Measurements from ENCODE around the gene ACAA2.

The ACAA2 gene

GRCh38 chr18:49763590-49763989 is 49.7 kb downstream of the ACAA2 start:
- H3K79me2 ChIP-seq (ENCODE audit: control insufficient read depth, low read length) = no peaks in the 10 kb centered on the region
- no peaks in the 10 kb centered on the region for H3K36me3 ChIP-seq (ENCODE audit: control insufficient read depth, low read length)
- no peaks in the 10 kb centered on the region for H3K4me1 ChIP-seq (ENCODE audit: control insufficient read depth, low read length)
- no peaks in the 10 kb centered on the region for H3K9me3 ChIP-seq (ENCODE audit: control insufficient read depth, insufficient read depth, low read length)
- no peaks in the 10 kb centered on the region for H4K20me1 ChIP-seq (ENCODE audit: control insufficient read depth, insufficient read depth, low read depth, low read length)
- no peak for TF ChIP-seq CTCF (IDR thresholded peaks at IDR 0.05; ENCODE audit: low read depth, low read length, poor library complexity, severe bottlenecking)
- TF ChIP-seq EZH2phosphoT487 (IDR thresholded peaks at IDR 0.05; ENCODE audit: borderline replicate concordance, low read length) = no peak
- H3K4me2 ChIP-seq (ENCODE audit: low read length) = no peak overlapping the region
- no peaks in the 10 kb centered on the region for H3K27me3 ChIP-seq (ENCODE audit: control insufficient read depth, low read length)
- H3K9me2 ChIP-seq (replicated peaks; ENCODE audit: control insufficient read depth, low read length) = no peaks in the 10 kb centered on the region
- no peak overlapping the region for H3K4me3 ChIP-seq (ENCODE audit: low read length)
- H3K27ac ChIP-seq (ENCODE audit: low read depth, low read length) = no peak overlapping the region
- no peaks in the 10 kb centered on the region for H3F3A ChIP-seq (ENCODE audit: control insufficient read depth, insufficient read depth)

GRCh38 chr18:49762191-49763077 is 50.9 kb downstream of the ACAA2 start:
- Histone ChIP-seq H3K4me1 (ENCODE audit: control insufficient read depth, low read length) (no peaks in the 10 kb centered on the region), H3F3A (ENCODE audit: control insufficient read depth, insufficient read depth) (no peaks in the 10 kb centered on the region), H3K4me2 (ENCODE audit: low read length) (no peak overlapping the region), H3K27me3 (ENCODE audit: control insufficient read depth, low read length) (no peaks in the 10 kb centered on the region), H3K36me3 (ENCODE audit: control insufficient read depth, low read length) (no peaks in the 10 kb centered on the region), H3K27ac (ENCODE audit: low read depth, low read length) (no peak overlapping the region), H4K20me1 (ENCODE audit: control insufficient read depth, insufficient read depth, low read depth, low read length) (no peaks in the 10 kb centered on the region), H3K9me3 (ENCODE audit: control insufficient read depth, insufficient read depth, low read length) (no peaks in the 10 kb centered on the region), H3K4me3 (ENCODE audit: low read length) (no peak overlapping the region), H3K9me2 (replicated peaks; ENCODE audit: control insufficient read depth, low read length) (no peaks in the 10 kb centered on the region), H3K79me2 (ENCODE audit: control insufficient read depth, low read length) (no peaks in the 10 kb centered on the region)
- TF ChIP-seq EZH2phosphoT487 (IDR thresholded peaks at IDR 0.05; ENCODE audit: borderline replicate concordance, low read length) (no peak), CTCF (IDR thresholded peaks at IDR 0.05; ENCODE audit: low read depth, low read length, poor library complexity, severe bottlenecking) (no peak)

GRCh38 chr18:49761771-49762170 is 51.6 kb downstream of the ACAA2 start:
- H3K4me1 ChIP-seq (ENCODE audit: control insufficient read depth, low read length) = no peaks in the 10 kb centered on the region
- no peak overlapping the region for H3K4me2 ChIP-seq (ENCODE audit: low read length)
- no peaks in the 10 kb centered on the region for H3K27me3 ChIP-seq (ENCODE audit: control insufficient read depth, low read length)
- H3K9me2 ChIP-seq (replicated peaks; ENCODE audit: control insufficient read depth, low read length) = no peaks in the 10 kb centered on the region
- H4K20me1 ChIP-seq (ENCODE audit: control insufficient read depth, insufficient read depth, low read depth, low read length) = no peaks in the 10 kb centered on the region
- H3F3A ChIP-seq (ENCODE audit: control insufficient read depth, insufficient read depth) = no peaks in the 10 kb centered on the region
- H3K27ac ChIP-seq (ENCODE audit: low read depth, low read length) = no peak overlapping the region
- H3K4me3 ChIP-seq (ENCODE audit: low read length) = no peak overlapping the region
- no peak for TF ChIP-seq EZH2phosphoT487 (IDR thresholded peaks at IDR 0.05; ENCODE audit: borderline replicate concordance, low read length)
- TF ChIP-seq CTCF (IDR thresholded peaks at IDR 0.05; ENCODE audit: low read depth, low read length, poor library complexity, severe bottlenecking) = no peak
- no peaks in the 10 kb centered on the region for H3K9me3 ChIP-seq (ENCODE audit: control insufficient read depth, insufficient read depth, low read length)
- no peaks in the 10 kb centered on the region for H3K79me2 ChIP-seq (ENCODE audit: control insufficient read depth, low read length)
- H3K36me3 ChIP-seq (ENCODE audit: control insufficient read depth, low read length) = no peaks in the 10 kb centered on the region
